Lower lobe of right lung (tissue), 2 donors: Measurements from ENCODE around the gene STRBP. TPM values are rescaled to one million over a fixed set of nuclear protein-coding genes. Genes with fewer than 3 reads are reported as not detected.

Experiments
- ATAC-seq, 2 donors: fragments of 200-7000 bp; cut with Tn5 transposase; one replicate each; pipeline ENCODE4 v1.9.1; 2020 to 2022; ENCODE audit warnings: mild to moderate bottlenecking in 2 of 2, moderate library complexity in 2 of 2
- DNase-seq: peaks from one replicate; pipeline ENCODE4 v3.0.0-alpha.2; 2020
- H3K27ac ChIP-seq: fragments of 200-600 bp; one replicate; pipeline ENCODE4 v1.8.0; 2022
- H3K27me3 ChIP-seq: fragments of 200-600 bp; one replicate; pipeline ENCODE4 v1.8.0; 2022; ENCODE audit warnings: low read depth
- H3K36me3 ChIP-seq: fragments of 200-600 bp; one replicate; pipeline ENCODE4 v1.8.0; 2022; ENCODE audit warnings: mild to moderate bottlenecking
- H3K4me1 ChIP-seq: fragments of 200-600 bp; one replicate; pipeline ENCODE4 v1.8.0; 2022
- H3K4me3 ChIP-seq: fragments of 200-600 bp; one replicate; pipeline ENCODE4 v1.8.0; 2022; ENCODE audit warnings: mild to moderate bottlenecking
- H3K9me3 ChIP-seq: fragments of 200-600 bp; one replicate; pipeline ENCODE4 v1.8.0; 2022
- CTCF ChIP-seq: fragments of 200-600 bp; IDR thresholded peaks from one replicate; pipeline ENCODE4 v1.8.0; 2022; ENCODE audit warnings: antibody characterized with exemption, mild to moderate bottlenecking
- intact Hi-C: fragments of 100-400 bp; cut with DNase I; formaldehyde crosslinking; loops from one replicate; pipeline ENCODE4 v1.11.0; 2022
- total RNA-seq: library from RNA; stranded (reverse); fragmentation: NEBNext Ultra II Directional; extraction: Animal tissue kit (Norgen Biotek cat#: 25700); gene quantifications from one replicate; pipeline ENCODE4 v1.2.1, GENCODE V29; 2021
- donor health status: DM: no; HTN: yes; CAD: no; lungs with severe emphysema.

Gene STRBP
- total RNA-seq, 1 donor from 2014 or later: 23.7 TPM

- no peaks in the 10 kb centered on the region for H3K4me1 ChIP-seq
These were observed 178.0 kb downstream of the STRBP start for GRCh38 chr9:123090198-123090896.

GRCh38 chr9:123089790-123090189 lies 178.6 kb downstream of the STRBP start:
- H3K4me1 ChIP-seq: no peaks in the 10 kb centered on the region
- H3K4me3 ChIP-seq: no peak overlapping the region
- DNase-seq (no peak), ATAC-seq (no peak)
- TF ChIP-seq CTCF: no peak
- H3K27ac ChIP-seq: no peak overlapping the region
- H3K36me3 ChIP-seq: peaks cover 81% of the 10 kb centered on the region
- no peaks in the 10 kb centered on the region for H3K9me3 ChIP-seq
- intact Hi-C loops: no loop called here
- H3K27me3 ChIP-seq: no peaks in the 10 kb centered on the region

More at GRCh38 chr9:123090198-123090896, 178.0 kb downstream of the STRBP start:
- DNase-seq: no peak
- Histone ChIP-seq H3K27me3 (no peaks in the 10 kb centered on the region), H3K9me3 (no peaks in the 10 kb centered on the region), H3K4me3 (no peak overlapping the region), H3K27ac (no peak overlapping the region), H3K36me3 (peaks cover 81% of the 10 kb centered on the region)
- intact Hi-C loops: no loop called here
- no peak for ATAC-seq
- no peak for TF ChIP-seq CTCF

GRCh38 chr9:123089040-123089439 lies 179.3 kb downstream of the STRBP start:
- Histone ChIP-seq H3K27ac (no peak overlapping the region), H3K4me1 (no peaks in the 10 kb centered on the region), H3K27me3 (no peaks in the 10 kb centered on the region), H3K9me3 (no peaks in the 10 kb centered on the region), H3K4me3 (no peak overlapping the region), H3K36me3 (peaks cover 82% of the 10 kb centered on the region)
- no peak for TF ChIP-seq CTCF
- intact Hi-C loops: no loop called here
- DNase-seq (no peak), ATAC-seq (no peak)

GRCh38 chr9:123087359-123087888 lies 181.0 kb downstream of the STRBP start:
- DNase-seq: no peak
- ATAC-seq: no peak
- Histone ChIP-seq H3K27me3 (no peaks in the 10 kb centered on the region), H3K9me3 (no peaks in the 10 kb centered on the region), H3K4me3 (no peak overlapping the region), H3K4me1 (no peaks in the 10 kb centered on the region), H3K36me3 (peaks cover 82% of the 10 kb centered on the region), H3K27ac (no peak overlapping the region)
- intact Hi-C loops: no loop called here
- TF ChIP-seq CTCF: no peak

- intact Hi-C loops: no loop called here
- no peak for ATAC-seq
- no peaks in the 10 kb centered on the region for H3K27me3 ChIP-seq
These were observed 182.5 kb downstream of the STRBP start for GRCh38 chr9:123085916-123086315.

More at GRCh38 chr9:123085916-123086315, 182.5 kb downstream of the STRBP start:
- TF ChIP-seq CTCF: no peak
- Histone ChIP-seq H3K4me1 (no peaks in the 10 kb centered on the region), H3K27ac (no peak overlapping the region), H3K9me3 (no peaks in the 10 kb centered on the region), H3K4me3 (no peak overlapping the region), H3K36me3 (peaks cover 77% of the 10 kb centered on the region)
- DNase-seq: no peak
